ENCODE data around the gene RAF1. TPM values are rescaled to one million over a fixed set of nuclear protein-coding genes. Genes with fewer than 3 reads are reported as not detected.
"Not testable (repeated sequence)": the region's sequence is repeated elsewhere in the genome, so short reads cannot be mapped to it uniquely, and the experiment has no call there.

RAF1 gene
- total and polyA plus RNA-seq, 2 of the 13 experiments (the other 11 are each of a cell fraction or from before 2014, with no cell fraction given) = 72.2 to 91.4 TPM

GRCh38 chr3:12630843-12631242, 33.1 kb downstream of the RAF1 start:
- H3K9ac ChIP-seq (ENCODE audit: insufficient read depth, low read depth, low read length); ATAC-seq; CTCF ChIA-PET (ENCODE audit: low intra/inter-chr PET ratio, low total read pairs); POLR2A ChIA-PET; H3K27me3 ChIP-seq (ENCODE audit: control insufficient read depth in 1 of 2, insufficient read depth in 2 of 2, low read length in 2 of 2); DNase-seq (ENCODE audit: low spot score); in situ Hi-C loops (cut with HindIII; ENCODE audit: extremely low pct_ligation_motif_present, low pct_unique_long_range_greater_than_20kb); FAIRE-seq; H3K27ac ChIP-seq (ENCODE audit: extremely low read length, insufficient read depth, low read length); BruUV-seq (replicated peaks); H3K36me3 ChIP-seq (replicated peaks in 1 of 2; ENCODE audit: control insufficient read depth in 1 of 2, insufficient read depth in 2 of 2, low read length in 2 of 2); H3K9me3 ChIP-seq (ENCODE audit: low read length); intact Hi-C loops (cut with micrococcal nuclease; ENCODE audit: unreplicated experiment); H3K4me2 ChIP-seq (ENCODE audit: low read depth, low read length); H2AFZ ChIP-seq (ENCODE audit: low read length); H3K4me3 ChIP-seq (replicated peaks in 1 of 3; ENCODE audit: insufficient read depth in 1 of 3, low read depth in 2 of 3, low read length in 3 of 3): not testable (repeated sequence)
- WGBS (ENCODE audit: low lambda C conversion rate) = 94% methylated on average over 7 of the region's 7 CpGs
- peaks cover 37% of the 10 kb centered on the region for H4K20me1 ChIP-seq (ENCODE audit: insufficient read depth, low read length)
- peaks cover 90% of the 10 kb centered on the region for H3K79me2 ChIP-seq (ENCODE audit: insufficient read depth, low read length)
- TF ChIP-seq FOSL2 (CRISPR knock-in tag; IDR thresholded peaks at IDR 0.05) (0 out of 2 replicates have a peak, but pooled peaks have one; percentile 25), ZNF121 (CRISPR knock-in tag; IDR thresholded peaks at IDR 0.05) (peak; percentile 58; the same call in 1 of the 2 replicates)
- H3K4me1 ChIP-seq (ENCODE audit: insufficient read depth, low read length) = peaks cover 18% of the 10 kb centered on the region; the same call in 1 of the 2 replicates

GRCh38 chr3:12630292-12630691, 33.6 kb downstream of the RAF1 start:
- H3K27ac ChIP-seq (ENCODE audit: extremely low read length, insufficient read depth, low read length) = no peak overlapping the region
- intact Hi-C loops (cut with micrococcal nuclease; ENCODE audit: unreplicated experiment) (no loop called here), in situ Hi-C loops (cut with HindIII; ENCODE audit: extremely low pct_ligation_motif_present, low pct_unique_long_range_greater_than_20kb) (no loop called here)
- no peak overlapping the region for H3K4me2 ChIP-seq (ENCODE audit: low read depth, low read length)
- no peaks in the 10 kb centered on the region for H3K27me3 ChIP-seq (ENCODE audit: control insufficient read depth in 1 of 2, insufficient read depth in 2 of 2, low read length in 2 of 2)
- BruUV-seq (replicated peaks) = no TSS peak
- peaks cover 18% of the 10 kb centered on the region; the same call in 1 of the 2 replicates for H3K4me1 ChIP-seq (ENCODE audit: insufficient read depth, low read length)
- peaks cover 43% of the 10 kb centered on the region for H4K20me1 ChIP-seq (ENCODE audit: insufficient read depth, low read length)
- ChIA-PET CTCF (ENCODE audit: low intra/inter-chr PET ratio, low total read pairs) (no interaction called here), POLR2A (no interaction called here)
- WGBS (ENCODE audit: low lambda C conversion rate) = 93% methylated on average over 2 of the region's 2 CpGs
- peaks cover 0 to 1% of the 10 kb centered on the region in 2 experiments; a peak in 1 of 5 replicates for H3K36me3 ChIP-seq (replicated peaks in 1 of 2; ENCODE audit: control insufficient read depth in 1 of 2, insufficient read depth in 2 of 2, low read length in 2 of 2)
- DNase-seq (ENCODE audit: low spot score) = no peak
- H3K79me2 ChIP-seq (ENCODE audit: insufficient read depth, low read length) = peaks cover 92% of the 10 kb centered on the region
- no peak overlapping the region for H2AFZ ChIP-seq (ENCODE audit: low read length)
- no peak for ATAC-seq
- FAIRE-seq = no peak
- no peak overlapping the region for H3K4me3 ChIP-seq (replicated peaks in 1 of 3; ENCODE audit: insufficient read depth in 1 of 3, low read depth in 2 of 3, low read length in 3 of 3)
- no peaks in the 10 kb centered on the region for H3K9me3 ChIP-seq (ENCODE audit: low read length)
- H3K9ac ChIP-seq (ENCODE audit: insufficient read depth, low read depth, low read length) = no peak overlapping the region
- TF ChIP-seq PPARG (CRISPR knock-in tag; conservative IDR thresholded peaks at IDR 0.05) (no peak), ZNF431 (CRISPR knock-in tag; IDR thresholded peaks at IDR 0.05; ENCODE audit: borderline replicate concordance, low read depth) (no peak), NFRKB (IDR thresholded peaks at IDR 0.05) (no peak), ZFP91 (CRISPR knock-in tag; IDR thresholded peaks at IDR 0.05; ENCODE audit: borderline replicate concordance) (no peak), ZBTB34 (CRISPR knock-in tag; IDR thresholded peaks at IDR 0.05) (no peak), ZNF839 (CRISPR knock-in tag; IDR thresholded peaks at IDR 0.05; ENCODE audit: borderline replicate concordance) (no peak), ZNF556 (CRISPR knock-in tag; IDR thresholded peaks at IDR 0.05; ENCODE audit: borderline replicate concordance) (no peak), NFYC (CRISPR knock-in tag; IDR thresholded peaks at IDR 0.05) (no peak), THAP8 (CRISPR knock-in tag; IDR thresholded peaks at IDR 0.05; ENCODE audit: borderline replicate concordance) (no peak), PLSCR1 (CRISPR knock-in tag; IDR thresholded peaks at IDR 0.05; ENCODE audit: borderline replicate concordance) (no peak), BRF2 (CRISPR knock-in tag; IDR thresholded peaks at IDR 0.05) (no peak)
